GM19239 (cell line): ENCODE measurements around the gene ZNF302.
"Not testable (repeated sequence)": the region's sequence is repeated elsewhere in the genome, so short reads cannot be mapped to it uniquely, and the experiment has no call there.

ENCODE experiments used
- DNase-seq: peaks from one replicate; pipeline ENCODE4 v3.0.0; 2011; ENCODE audit warnings: low spot score; ENCODE audit not compliant: insufficient read length
- FAIRE-seq: peaks from 2 replicates; lab custom pipeline; 2011; peaks lifted over from hg19 to GRCh38; lab: Jason Lieb, UNC

ZNF302 gene

DNA sequence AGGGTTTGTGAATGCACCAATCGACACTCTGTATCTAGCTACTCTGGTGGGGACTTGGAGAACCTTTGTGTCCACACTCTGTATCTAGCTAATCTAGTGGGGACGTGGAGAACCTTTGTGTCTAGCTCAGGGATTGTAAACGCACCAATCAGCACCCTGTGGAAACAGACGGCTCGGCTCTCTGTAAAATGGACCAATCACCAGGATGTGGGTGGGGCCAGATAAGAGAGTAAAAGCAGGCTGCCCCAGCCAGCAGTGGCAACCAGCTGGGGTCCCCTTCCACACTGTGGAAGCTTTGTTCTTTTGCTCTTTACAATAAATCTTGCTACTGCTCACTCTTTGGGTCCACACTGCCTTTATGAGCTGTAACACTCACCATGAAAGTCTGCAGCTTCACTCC, 8.8 kb upstream of the ZNF302 start:
- DNase-seq = not testable (repeated sequence)

GRCh38 chr19:34669305-34669704, 8.2 kb upstream of the ZNF302 start:
- FAIRE-seq = no peak
- DNase-seq = no peak

More for the DNA sequence above, 8.8 kb upstream of the ZNF302 start:
- not testable (repeated sequence) for FAIRE-seq

DNA sequence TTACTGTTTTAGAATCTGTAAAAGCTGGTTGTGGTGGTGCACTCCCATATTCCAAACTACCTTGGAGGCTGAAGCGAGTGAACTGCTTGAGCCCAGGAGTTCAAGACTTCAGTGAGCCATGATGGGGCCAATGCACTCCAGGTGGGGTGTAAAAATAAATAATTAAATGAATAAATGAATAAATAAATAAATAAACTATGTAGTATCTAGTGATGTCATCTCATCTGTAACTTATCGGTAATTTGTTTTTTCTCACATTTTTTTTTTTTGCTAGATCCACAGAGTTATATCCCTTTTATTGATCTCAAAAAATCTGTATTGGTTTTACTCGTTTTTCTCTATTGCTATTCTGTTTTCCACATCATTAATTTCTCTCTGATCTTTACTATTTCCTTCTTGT, 5.5 kb upstream of the ZNF302 start:
- DNase-seq = no peak
- FAIRE-seq = no peak

GRCh38 chr19:34673590-34673989, 3.9 kb upstream of the ZNF302 start:
- FAIRE-seq (no peak), DNase-seq (no peak)

DNA sequence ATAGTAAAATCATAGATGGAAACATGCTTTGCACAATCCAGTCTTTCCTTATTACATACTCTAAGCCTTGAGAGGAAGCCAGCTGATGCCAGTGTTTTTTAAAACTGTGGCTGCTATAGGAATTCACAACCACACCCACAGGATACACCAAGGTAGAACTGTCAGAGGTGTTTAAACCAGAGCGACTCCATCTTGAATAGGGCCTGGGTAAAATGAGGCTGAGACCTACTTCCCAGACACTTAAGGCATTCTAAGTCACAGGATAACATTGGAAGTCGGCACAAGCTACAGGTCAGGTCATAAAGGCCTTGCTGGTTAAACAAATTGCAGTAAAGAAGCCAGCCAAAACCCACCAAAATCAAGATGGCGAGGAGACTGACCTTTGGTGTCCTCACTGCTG, 2.2 kb upstream of the ZNF302 start:
- DNase-seq = no peak
- FAIRE-seq = no peak

- FAIRE-seq (no peak), DNase-seq (no peak)
These were observed 1.6 kb upstream of the ZNF302 start for GRCh38 chr19:34675919-34676318.

GRCh38 chr19:34676697-34677385, 637 bp upstream of the ZNF302 start, which contains the start of gene SCGB2B2:
Gene SCGB2B2 (minus strand): TSS chr19:34677159. CDS start chr19:34594563, 82,596 bp downstream.
- DNase-seq (peak; percentile 41), FAIRE-seq (no peak)

DNA sequence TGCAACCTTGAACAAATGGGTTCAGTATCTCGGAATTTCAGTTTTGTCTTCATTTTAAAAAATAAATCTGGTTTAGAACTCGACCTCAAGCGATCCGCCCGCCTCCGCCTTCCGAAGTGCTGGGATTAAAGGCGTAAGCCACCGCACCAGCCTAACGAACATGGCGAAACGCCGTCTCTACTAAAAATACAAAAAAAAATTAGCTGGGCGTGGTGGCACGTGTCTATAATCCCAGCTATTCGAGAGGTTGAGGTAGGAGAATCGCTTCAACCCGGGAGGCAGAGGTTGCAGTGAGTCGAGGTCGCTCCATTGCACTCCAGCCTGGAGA, 571 bp downstream of the ZNF302 start:
- FAIRE-seq = no peak
- DNase-seq = no peak

GRCh38 chr19:34678421-34678820, 943 bp downstream of the ZNF302 start:
- DNase-seq (no peak), FAIRE-seq (no peak)

DNA sequence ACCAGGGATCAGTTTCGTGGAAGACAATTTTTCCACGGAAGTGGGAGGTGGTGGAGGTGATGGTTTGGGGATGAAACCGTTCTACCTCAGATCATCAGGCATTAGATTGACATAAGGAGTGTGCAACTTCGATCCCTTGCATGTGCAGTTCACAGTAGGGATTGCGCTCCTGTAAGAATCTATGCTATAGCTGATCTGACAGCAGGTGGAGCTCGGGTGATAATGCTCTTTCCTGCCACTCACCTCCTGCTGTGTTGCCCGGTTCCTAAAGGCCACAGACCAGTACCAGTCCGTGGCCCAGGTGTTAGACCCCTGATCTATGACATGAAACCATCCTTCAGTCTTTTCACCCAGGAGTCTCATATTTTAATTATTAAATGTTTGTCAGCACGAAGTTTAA, 4.0 kb downstream of the ZNF302 start:
- no peak for FAIRE-seq
- no peak for DNase-seq

- DNase-seq = not testable (repeated sequence)
- peak; percentile 84 for FAIRE-seq
These were observed 7.8 kb downstream of the ZNF302 start for GRCh38 chr19:34685266-34685665.

DNA sequence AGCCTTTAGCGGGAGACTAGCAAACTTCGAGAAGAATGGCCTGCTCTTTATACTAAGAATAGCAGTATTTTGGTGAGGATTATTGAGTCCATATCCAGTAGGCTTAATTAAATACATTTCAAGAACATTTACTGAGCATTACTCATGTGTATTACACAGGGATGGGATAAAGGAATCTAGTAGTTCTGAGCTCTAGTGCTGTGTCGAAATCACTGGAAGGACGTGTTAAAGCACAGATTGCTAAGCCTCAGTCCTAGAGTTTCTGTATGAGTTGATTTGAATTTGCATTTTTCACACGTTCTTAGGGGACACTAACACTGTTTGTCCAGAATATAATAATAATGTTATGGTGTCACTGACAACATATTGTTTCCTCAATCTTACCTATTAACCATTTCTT, 9.0 kb downstream of the ZNF302 start:
- DNase-seq (no peak), FAIRE-seq (no peak)

- no peak for FAIRE-seq
- no peak for DNase-seq
These were observed 9.9 kb downstream of the ZNF302 start for GRCh38 chr19:34687348-34687747.

- DNase-seq (no peak), FAIRE-seq (no peak)
These were observed 11.1 kb downstream of the ZNF302 start for GRCh38 chr19:34688592-34688991.

DNA sequence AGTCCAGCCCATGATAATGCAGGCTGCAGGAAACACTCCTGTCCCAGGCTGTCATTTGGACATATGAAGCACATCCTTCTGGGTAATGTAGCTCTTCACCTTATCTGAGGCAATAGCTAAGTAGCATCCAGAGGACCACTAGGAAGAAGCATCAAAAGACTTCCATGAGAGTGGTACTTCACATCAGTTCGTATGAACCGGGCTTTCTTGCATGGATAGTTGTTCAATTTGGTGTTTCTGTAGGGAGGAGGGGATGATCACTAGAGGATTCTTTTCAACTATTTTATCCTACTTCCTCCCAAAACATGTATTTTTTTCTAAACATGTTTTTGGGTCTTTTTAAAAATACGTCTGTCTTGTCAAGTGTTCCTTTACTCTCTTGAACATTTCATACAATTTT, 12.9 kb downstream of the ZNF302 start:
- FAIRE-seq (no peak), DNase-seq (no peak)

- DNase-seq (no peak), FAIRE-seq (no peak)
These were observed 15.1 kb downstream of the ZNF302 start for GRCh38 chr19:34692549-34692948.

GRCh38 chr19:34707661-34708060, 30.2 kb downstream of the ZNF302 start:
- FAIRE-seq (no peak), DNase-seq (no peak)

- no peak for DNase-seq
- no peak for FAIRE-seq
These were observed 34.4 kb downstream of the ZNF302 start for GRCh38 chr19:34711890-34712289.

- DNase-seq (peak; percentile 18), FAIRE-seq (peak; percentile 86)
These were observed 35.1 kb downstream of the ZNF302 start for GRCh38 chr19:34712395-34713261.

DNA sequence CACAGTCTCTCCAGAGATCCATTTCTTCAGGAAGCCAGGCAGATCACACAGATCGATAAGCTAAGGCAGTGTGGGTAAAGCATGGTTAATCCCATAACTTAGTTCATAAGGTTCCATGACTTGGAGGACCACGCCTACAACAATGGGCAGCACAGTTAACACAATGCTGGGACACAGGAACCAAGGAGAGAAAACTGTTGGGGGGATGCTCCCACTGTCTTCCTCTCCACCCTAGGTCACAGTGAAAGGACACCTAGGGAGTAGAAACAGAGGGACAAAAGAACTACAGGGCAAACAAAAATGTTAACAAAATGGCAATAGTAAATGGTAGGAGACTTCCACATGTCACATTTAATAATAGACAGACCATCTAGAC, 35.8 kb downstream of the ZNF302 start:
- no peak for FAIRE-seq
- no peak for DNase-seq

- no peak for DNase-seq
- FAIRE-seq = no peak
These were observed 37.9 kb downstream of the ZNF302 start for GRCh38 chr19:34715357-34715756.

DNA sequence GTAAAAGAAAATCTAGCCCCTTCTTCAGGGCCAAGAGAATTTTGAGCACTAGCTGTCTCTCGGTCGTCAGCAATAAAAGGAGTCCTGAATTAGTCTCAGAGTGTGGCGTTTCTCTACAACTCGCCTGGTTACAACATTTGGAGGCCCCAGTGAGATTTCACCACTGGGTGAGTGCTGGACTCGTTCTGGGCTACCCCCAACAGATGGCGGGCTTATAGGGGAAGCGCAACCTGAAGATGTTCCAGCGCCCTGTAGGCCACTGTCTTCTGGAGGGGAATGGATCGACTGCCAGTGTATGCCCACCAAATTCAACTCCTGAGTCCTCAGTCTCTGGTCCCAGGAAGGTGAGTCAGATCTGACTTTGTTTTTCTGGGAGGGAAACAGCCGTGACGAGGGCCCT, 44.9 kb downstream of the ZNF302 start:
- DNase-seq (no peak), FAIRE-seq (no peak)
